Right lobe of liver (tissue), 6 donors: ENCODE measurements around the gene CPED1. TPM values are rescaled to one million over a fixed set of nuclear protein-coding genes. Genes with fewer than 3 reads are reported as not detected.
"Not testable (repeated sequence)": the region's sequence is repeated elsewhere in the genome, so short reads cannot be mapped to it uniquely, and the experiment has no call there.

ENCODE experiments used
- ATAC-seq, 4 donors: fragments of 200-7000 bp; cut with Tn5 transposase; one replicate each; pipeline ENCODE4 v1.9.1; 2020; ENCODE audit warnings: mild to moderate bottlenecking in 4 of 4, moderate library complexity in 4 of 4
- DNase-seq, 3 donors: peaks; one replicate each; pipeline ENCODE4 v3.0.0-alpha.2; 2020
- H3K27ac ChIP-seq, 3 donors: fragments of 200-600 bp; one replicate each; pipeline ENCODE4 v1.8.0; 2022
- H3K27me3 ChIP-seq, 2 donors: fragments of 200-600 bp; one replicate each; pipeline ENCODE4 v1.8.0; 2022
- H3K36me3 ChIP-seq, 4 donors: fragments of 200-600 bp; sonication (generic) in 1 of 4; one replicate each; pipeline versions ENCODE4 v1.5.1 to v1.8.0; 2017 to 2022; ENCODE audit warnings: control low read depth in 1 of 4
- H3K4me1 ChIP-seq, 4 donors: fragments of 200-600 bp; sonication (generic) in 1 of 4; one replicate each; pipeline versions ENCODE4 v1.5.1 to v1.8.0; 2017 to 2022; ENCODE audit warnings: control low read depth in 1 of 4
- H3K4me3 ChIP-seq, 3 donors: fragments of 200-600 bp; one replicate each; pipeline ENCODE4 v1.8.0; 2022
- H3K9me3 ChIP-seq, 4 donors: fragments of 200-600 bp; sonication (generic) in 1 of 4; one replicate each; pipeline versions ENCODE4 v1.5.1 to v1.8.0; 2017 to 2022; ENCODE audit warnings: control low read depth in 1 of 4
- POLR2A ChIP-seq: fragments of 450-650 bp; IDR thresholded peaks from one replicate; pipeline ENCODE4 v1.6.1; 2017; ENCODE audit warnings: antibody characterized with exemption, mild to moderate bottlenecking
- WGBS: methylation state at CpG from one replicate; pipeline ENCODE4 v1.1.6; 2018; ENCODE audit warnings: low coverage, low lambda C conversion rate; ENCODE audit not compliant: insufficient coverage; ENCODE audit errors: missing lambda C conversion rate; 5-methylcytosine and 5-hydroxymethylcytosine counted together
- intact Hi-C, 2 donors: fragments of 100-400 bp; cut with DNase I; formaldehyde crosslinking; loops; one replicate each; pipeline versions ENCODE4 v1.11.2 to v1.14.1; 2022
- total RNA-seq, 6 experiments: library from RNA; depleted of rRNA in 2 of 6; stranded (reverse); fragments of >200 nt in 2 of 6; fragmentation: NEBNext Ultra II Directional in 3 of 6; extraction: Animal tissue kit (Norgen Biotek cat#: 25700) in 3 of 6; gene quantifications; one replicate each; pipeline versions ENCODE4 v1.1.0 to v1.2.4, GENCODE V29; 2016 to 2023
- TF ChIP-seq, protein P1 (sequence below), 4 donors: fragments of 200-600 bp in 3 of 4; fragments of 450-650 bp in 1 of 4; IDR thresholded peaks; one replicate each; pipeline versions ENCODE4 v1.5.1 to v1.8.0; 2016 to 2022; ENCODE audit warnings: antibody characterized with exemption in 4 of 4, mild to moderate bottlenecking in 2 of 4
- donor health status: DM: no; HTN: yes; CAD: no.
- donor health status: DM: no; HTN: no; CAD: no.
- donor health status: DM: no; HTN: no; CAD: no.
- donor health status: DM: no; HTN: yes; CAD: no.
- donor health status: DM: no; HTN: yes; CAD: no.

CPED1 gene
- total RNA-seq, 6 experiments from 2014 or later = 24.3 to 45.8 (median 34.9) TPM

DNA sequence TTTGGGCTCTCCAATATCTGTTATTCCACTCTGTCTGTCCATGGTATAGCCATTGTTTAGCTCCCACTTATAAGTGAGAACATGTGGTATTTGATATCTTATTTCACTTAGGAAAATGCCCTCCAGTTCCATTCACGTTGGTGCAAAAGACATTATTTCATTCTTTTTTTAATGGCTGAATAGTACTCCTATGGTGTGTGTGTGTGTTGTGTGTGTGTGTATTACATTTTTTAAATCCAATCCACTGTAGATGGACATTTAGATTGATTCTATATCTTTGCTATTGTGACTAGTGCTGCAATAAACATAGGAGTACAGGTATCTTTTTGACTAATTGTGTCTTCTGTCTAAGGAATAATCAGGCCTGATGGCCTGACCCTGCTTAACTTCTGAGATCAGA, 7.4 kb upstream of the CPED1 start:
- DNase-seq = no peak
- Histone ChIP-seq H3K27me3 (no peaks in the 10 kb centered on the region), H3K27ac (no peak overlapping the region), H3K4me3 (no peak overlapping the region), H3K4me1 (no peaks in the 10 kb centered on the region), H3K36me3 (no peaks in the 10 kb centered on the region), H3K9me3 (no peaks in the 10 kb centered on the region)
- ATAC-seq = no peak
- 93% methylated on average over 1 of the region's 1 CpG for WGBS
- TF ChIP-seq, protein P1, sequence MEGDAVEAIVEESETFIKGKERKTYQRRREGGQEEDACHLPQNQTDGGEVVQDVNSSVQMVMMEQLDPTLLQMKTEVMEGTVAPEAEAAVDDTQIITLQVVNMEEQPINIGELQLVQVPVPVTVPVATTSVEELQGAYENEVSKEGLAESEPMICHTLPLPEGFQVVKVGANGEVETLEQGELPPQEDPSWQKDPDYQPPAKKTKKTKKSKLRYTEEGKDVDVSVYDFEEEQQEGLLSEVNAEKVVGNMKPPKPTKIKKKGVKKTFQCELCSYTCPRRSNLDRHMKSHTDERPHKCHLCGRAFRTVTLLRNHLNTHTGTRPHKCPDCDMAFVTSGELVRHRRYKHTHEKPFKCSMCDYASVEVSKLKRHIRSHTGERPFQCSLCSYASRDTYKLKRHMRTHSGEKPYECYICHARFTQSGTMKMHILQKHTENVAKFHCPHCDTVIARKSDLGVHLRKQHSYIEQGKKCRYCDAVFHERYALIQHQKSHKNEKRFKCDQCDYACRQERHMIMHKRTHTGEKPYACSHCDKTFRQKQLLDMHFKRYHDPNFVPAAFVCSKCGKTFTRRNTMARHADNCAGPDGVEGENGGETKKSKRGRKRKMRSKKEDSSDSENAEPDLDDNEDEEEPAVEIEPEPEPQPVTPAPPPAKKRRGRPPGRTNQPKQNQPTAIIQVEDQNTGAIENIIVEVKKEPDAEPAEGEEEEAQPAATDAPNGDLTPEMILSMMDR (IDR thresholded peaks at IDR 0.05) = no peak
- TF ChIP-seq POLR2A = no peak
- intact Hi-C loops = loop anchor here in 1 of 2 donors (10.0 kb wide), 1 partner anchor 94 kb away; no protein-coding TSS in a partner anchor

DNA sequence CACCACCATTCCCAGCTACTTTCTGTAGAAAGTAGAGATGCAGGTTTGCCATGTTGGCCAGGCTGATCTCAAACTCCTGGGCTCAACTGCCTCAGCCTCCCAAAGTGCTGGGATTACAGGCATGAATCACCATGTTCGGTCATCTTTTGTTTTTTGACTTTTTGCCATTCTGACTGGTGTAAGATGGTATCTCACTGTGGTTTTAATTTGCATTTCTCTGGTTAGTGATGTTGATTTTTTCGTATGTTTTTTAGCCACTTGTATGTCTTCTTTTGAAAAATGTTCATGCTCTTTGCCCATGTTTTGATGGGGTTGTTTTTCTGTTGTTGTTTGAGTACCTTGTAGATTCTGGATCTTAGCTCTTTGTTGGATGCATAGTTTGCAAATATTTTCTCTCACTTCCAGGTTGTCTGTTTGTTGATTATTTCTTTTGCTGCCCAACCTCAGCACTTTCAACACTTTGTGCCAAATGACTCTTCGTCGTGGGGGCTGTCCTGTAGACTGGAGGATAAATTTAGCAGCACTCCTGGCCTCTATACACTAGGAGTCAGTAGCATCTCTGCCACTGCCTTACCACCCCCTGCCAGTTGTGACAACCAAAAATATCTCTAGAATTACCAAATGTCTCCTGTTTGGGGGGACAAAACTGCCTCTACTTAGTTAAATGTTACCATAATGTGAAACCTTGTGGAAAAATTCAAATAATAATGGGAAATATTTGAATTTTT, 6.5 kb upstream of the CPED1 start:
- intact Hi-C loops = loop anchor here in 1 of 2 donors (10.0 kb wide), 1 partner anchor 93 kb away; no protein-coding TSS in a partner anchor
- Histone ChIP-seq H3K27ac (no peak overlapping the region), H3K9me3 (no peaks in the 10 kb centered on the region), H3K36me3 (no peaks in the 10 kb centered on the region), H3K27me3 (no peaks in the 10 kb centered on the region), H3K4me1 (no peaks in the 10 kb centered on the region), H3K4me3 (no peak overlapping the region)
- 78% methylated on average over 4 of the region's 4 CpGs for WGBS
- DNase-seq = no peak
- TF ChIP-seq, protein P1 (IDR thresholded peaks at IDR 0.05) = no peak
- TF ChIP-seq POLR2A = no peak
- no peak for ATAC-seq

DNA sequence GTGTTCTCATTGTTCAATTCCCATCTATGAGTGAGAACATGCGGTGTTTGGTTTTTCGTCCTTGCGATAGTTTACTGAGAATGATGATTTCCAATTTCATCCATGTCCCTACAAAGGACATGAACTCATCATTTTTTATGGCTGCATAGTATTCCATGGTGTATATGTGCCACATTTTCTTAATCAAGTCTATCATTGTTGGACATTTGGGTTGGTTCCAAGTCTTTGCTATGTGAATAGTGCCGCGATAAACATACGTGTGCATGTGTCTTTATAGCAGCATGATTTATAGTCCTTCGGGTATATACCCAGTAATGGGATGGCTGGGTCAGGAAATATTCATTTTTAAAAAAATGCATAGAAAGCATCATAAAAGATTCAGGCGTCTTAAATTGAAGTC, 4.9 kb upstream of the CPED1 start:
- not testable (repeated sequence) for H3K36me3 ChIP-seq, ATAC-seq, DNase-seq, H3K4me1 ChIP-seq, H3K9me3 ChIP-seq, H3K4me3 ChIP-seq, H3K27me3 ChIP-seq, H3K27ac ChIP-seq
- intact Hi-C loops = loop anchor here in 1 of 2 donors (10.0 kb wide), 1 partner anchor 91 kb away; no protein-coding TSS in a partner anchor
- WGBS = 91% methylated on average over 5 of the region's 8 CpGs

DNA sequence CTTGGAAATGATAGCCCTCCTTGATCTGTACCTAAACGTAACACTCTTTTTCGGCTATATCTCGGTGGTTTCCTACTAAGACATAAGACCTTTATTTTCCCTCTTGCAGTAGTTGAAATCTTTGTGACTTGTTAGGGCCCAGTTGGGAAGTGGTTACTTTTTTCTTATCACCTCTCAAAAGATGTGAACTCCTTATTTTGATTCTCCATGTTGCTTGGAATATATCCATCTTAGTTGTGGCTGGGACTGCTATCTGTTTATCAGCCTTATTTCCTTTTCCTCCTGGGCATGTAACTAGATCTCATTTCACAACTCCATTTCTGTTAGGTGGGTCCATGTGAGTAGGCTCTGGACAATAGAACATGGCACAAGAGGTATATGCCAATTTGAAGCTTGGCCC, 4.1 kb upstream of the CPED1 start:
- H3K36me3 ChIP-seq = no peaks in the 10 kb centered on the region
- H3K27me3 ChIP-seq = no peaks in the 10 kb centered on the region
- ATAC-seq (no peak), DNase-seq (no peak)
- 80% methylated on average over 3 of the region's 3 CpGs for WGBS
- no peak overlapping the region for H3K27ac ChIP-seq
- TF ChIP-seq POLR2A = no peak
- intact Hi-C loops = loop anchor here in 1 of 2 donors (10.0 kb wide), 1 partner anchor 90 kb away; no protein-coding TSS in a partner anchor
- no peaks in the 10 kb centered on the region for H3K4me1 ChIP-seq
- no peaks in the 10 kb centered on the region for H3K9me3 ChIP-seq
- no peak overlapping the region for H3K4me3 ChIP-seq

DNA sequence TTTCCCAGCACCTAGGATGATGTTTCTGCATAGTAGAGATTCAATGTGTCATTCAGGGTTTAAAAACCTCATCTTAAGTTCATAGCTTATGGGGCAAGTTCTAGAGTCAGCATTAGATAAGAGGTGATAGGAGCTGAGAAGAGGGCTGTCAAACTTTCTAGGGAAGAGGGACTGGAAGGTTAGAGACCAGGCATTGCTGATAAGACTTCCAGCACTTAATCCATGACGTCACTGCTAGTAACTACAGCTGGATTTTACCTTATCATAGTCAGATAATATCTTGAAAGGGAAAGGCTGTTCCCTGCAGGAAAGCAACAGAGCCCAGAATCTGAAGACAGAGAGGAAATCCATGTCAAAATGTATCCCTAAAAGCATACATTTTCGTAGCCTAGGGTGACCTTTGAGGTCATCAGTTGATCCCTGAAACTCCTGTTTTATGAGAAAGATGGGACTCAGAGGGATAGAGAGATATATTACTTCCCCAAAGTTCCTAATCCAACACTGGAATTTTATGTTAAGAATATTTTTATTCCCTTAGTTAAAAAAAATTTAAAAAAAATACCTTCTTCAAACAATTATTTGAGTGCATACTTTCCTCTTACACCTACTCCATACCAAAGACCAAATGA, 3.3 kb upstream of the CPED1 start:
- Histone ChIP-seq H3K27me3 (no peaks in the 10 kb centered on the region), H3K4me1 (no peaks in the 10 kb centered on the region), H3K27ac (no peak overlapping the region), H3K4me3 (no peak overlapping the region), H3K36me3 (no peaks in the 10 kb centered on the region), H3K9me3 (no peaks in the 10 kb centered on the region)
- no peak for ATAC-seq
- no peak for TF ChIP-seq POLR2A
- TF ChIP-seq, protein P1 (IDR thresholded peaks at IDR 0.05) = no peak
- DNase-seq = no peak
- 36% methylated on average over 2 of the region's 2 CpGs for WGBS
- intact Hi-C loops = loop anchor here (5.0 to 10.0 kb wide), 2 partner anchors 90 to 97 kb away; no protein-coding TSS in a partner anchor
